Kidney (tissue), 14 donors: ENCODE data around the gene TRMT10C. TPM values are rescaled to one million over a fixed set of nuclear protein-coding genes. Genes with fewer than 3 reads are reported as not detected.
"Not testable (repeated sequence)": the region's sequence is repeated elsewhere in the genome, so short reads cannot be mapped to it uniquely, and the experiment has no call there.

ENCODE experiments used
- DNase-seq, 5 donors: peaks; one replicate each; pipeline ENCODE4 v3.0.0-alpha.2; 2013 to 2020
- FAIRE-seq: peaks from 2 replicates; lab custom pipeline; 2012; peaks lifted over from hg19 to GRCh38; lab: Jason Lieb, UNC
- H3K27ac ChIP-seq, 2 donors: one replicate each; pipeline ENCODE4 v1.7.0; 2013; ENCODE audit warnings: low read depth in 2 of 2, low read length in 2 of 2, inconsistent platforms in 1 of 2
- H3K27me3 ChIP-seq: one replicate; pipeline ENCODE4 v1.7.1; 2013; ENCODE audit warnings: low read length, inconsistent platforms; ENCODE audit not compliant: control insufficient read depth, insufficient read depth
- H3K36me3 ChIP-seq, 3 donors: one replicate each; pipeline versions ENCODE4 v1.7.0 to v1.7.1; 2013; ENCODE audit warnings: low read length in 3 of 3, control low read depth in 1 of 3, inconsistent platforms in 1 of 3; ENCODE audit not compliant: insufficient read depth in 3 of 3, control insufficient read depth in 2 of 3
- H3K4me1 ChIP-seq, 3 donors: one replicate each; pipeline versions ENCODE4 v1.7.0 to v1.7.1; 2013; ENCODE audit warnings: low read length in 3 of 3, inconsistent platforms in 1 of 3, low read depth in 1 of 3; ENCODE audit not compliant: control insufficient read depth in 2 of 3, insufficient read depth in 2 of 3
- H3K4me3 ChIP-seq, 3 donors: one replicate each; pipeline versions ENCODE4 v1.7.0 to v1.8.1; 2013; ENCODE audit warnings: low read length in 3 of 3, control low read depth in 1 of 3, inconsistent platforms in 1 of 3
- H3K9ac ChIP-seq, 3 donors: one replicate each; pipeline versions ENCODE4 v1.7.0 to v1.7.1; 2013; ENCODE audit warnings: low read length in 3 of 3, control low read depth in 1 of 3, inconsistent platforms in 1 of 3
- H3K9me3 ChIP-seq, 3 donors: one replicate each; pipeline versions ENCODE4 v1.7.0 to v1.7.1; 2013; ENCODE audit warnings: low read length in 3 of 3, control low read depth in 1 of 3, inconsistent platforms in 1 of 3; ENCODE audit not compliant: control insufficient read depth in 2 of 3, insufficient read depth in 1 of 3
- CTCF ChIP-seq: IDR thresholded peaks from 3 replicates; pipeline ENCODE4 v1.5.1; 2012; ENCODE audit warnings: mild to moderate bottlenecking, moderate library complexity, borderline replicate concordance; ENCODE audit not compliant: insufficient read depth; ENCODE audit errors: extremely low read depth
- intact Hi-C: fragments of 100-400 bp; cut with DNase I; formaldehyde crosslinking; loops from one replicate; pipeline ENCODE4 v1.11.1; 2022
- polyA plus RNA-seq: library from polyadenylated mRNA; stranded (reverse); fragments of 350-450 nt; fragmentation: Illumina TruSeq; extraction: RNeasy Lipid Tissue Mini Kit (QIAGEN cat#74804); gene quantifications from one replicate; pipeline ENCODE4 v1.2.3, GENCODE V29; 2014; ENCODE audit warnings: low read depth, low replicate concordance; ENCODE audit not compliant: insufficient read depth
- total RNA-seq: library from RNA; stranded (reverse); fragmentation: NEBNext Ultra II Directional; extraction: Animal tissue kit (Norgen Biotek cat#: 25700); gene quantifications from one replicate; pipeline ENCODE4 v1.2.1, GENCODE V29; 2021
- donor health status: control.
- donor health status: control.
- donor health status: control.
- donor health status: control.
- donor health status: control.
- donor health status: DM: yes; HTN: yes; CAD: no.
- donor health status: Normal renal cell carcinoma (clear cell type).

The TRMT10C gene
- total and polyA plus RNA-seq, 2 donors from 2014 or later: 17.7 to 27.5 TPM

DNA sequence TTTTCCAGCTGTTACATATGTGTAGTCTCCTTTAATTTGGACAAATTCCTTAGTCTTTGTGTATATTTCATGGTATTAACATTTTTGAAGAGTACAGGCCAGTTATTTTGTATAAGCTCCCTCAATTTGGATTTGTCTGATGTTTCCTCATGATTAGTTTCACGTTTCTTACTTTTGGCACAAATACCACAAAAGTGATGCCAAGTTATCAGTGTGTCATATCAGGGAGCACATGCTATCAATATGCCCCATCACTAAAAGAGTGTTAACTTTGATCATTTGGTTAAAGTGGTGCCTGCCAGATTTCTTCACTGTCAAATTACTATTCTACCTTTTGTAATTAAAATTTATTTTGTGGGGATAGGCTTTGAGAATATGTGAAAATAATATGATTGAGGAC, 26.9 kb downstream of the TRMT10C start:
- DNase-seq (no peak), FAIRE-seq (no peak)
- no peak for TF ChIP-seq CTCF
- H3K4me3 ChIP-seq: no peak overlapping the region
- H3K4me1 ChIP-seq: no peaks in the 10 kb centered on the region
- H3K9ac ChIP-seq: no peak overlapping the region
- H3K9me3 ChIP-seq: no peaks in the 10 kb centered on the region
- no peak overlapping the region for H3K27ac ChIP-seq
- H3K36me3 ChIP-seq: peaks cover 2 to 14% (median 3%) of the 10 kb centered on the region in 3 donors
- H3K27me3 ChIP-seq: no peaks in the 10 kb centered on the region
- intact Hi-C loops: no loop called here

DNA sequence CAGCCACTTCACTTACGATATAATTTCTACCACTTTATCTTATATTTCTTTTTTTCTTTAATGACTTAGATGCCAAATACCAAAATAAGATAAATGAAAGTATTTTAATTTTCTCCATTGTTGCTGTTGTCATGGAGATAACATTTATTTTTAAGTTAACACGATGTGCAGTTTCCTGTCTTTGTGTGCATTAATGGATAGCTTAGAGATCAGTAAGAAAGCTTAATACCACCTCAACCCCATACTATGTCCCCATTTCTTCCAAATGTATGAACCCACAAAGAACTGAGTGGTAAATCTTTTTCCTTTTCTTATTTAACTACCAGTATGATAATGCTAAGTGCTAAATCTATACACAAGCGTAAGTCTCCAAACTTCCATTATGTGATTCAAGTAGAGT, 29.4 kb downstream of the TRMT10C start:
- H3K4me3 ChIP-seq: no peak overlapping the region
- no peak overlapping the region for H3K27ac ChIP-seq
- peaks cover 2 to 21% (median 3%) of the 10 kb centered on the region in 3 donors for H3K36me3 ChIP-seq
- no peak overlapping the region for H3K9ac ChIP-seq
- no peaks in the 10 kb centered on the region for H3K4me1 ChIP-seq
- no peak for TF ChIP-seq CTCF
- H3K9me3 ChIP-seq: no peaks in the 10 kb centered on the region
- DNase-seq: no peak
- no peaks in the 10 kb centered on the region for H3K27me3 ChIP-seq
- intact Hi-C loops: no loop called here
- FAIRE-seq: no peak

DNA sequence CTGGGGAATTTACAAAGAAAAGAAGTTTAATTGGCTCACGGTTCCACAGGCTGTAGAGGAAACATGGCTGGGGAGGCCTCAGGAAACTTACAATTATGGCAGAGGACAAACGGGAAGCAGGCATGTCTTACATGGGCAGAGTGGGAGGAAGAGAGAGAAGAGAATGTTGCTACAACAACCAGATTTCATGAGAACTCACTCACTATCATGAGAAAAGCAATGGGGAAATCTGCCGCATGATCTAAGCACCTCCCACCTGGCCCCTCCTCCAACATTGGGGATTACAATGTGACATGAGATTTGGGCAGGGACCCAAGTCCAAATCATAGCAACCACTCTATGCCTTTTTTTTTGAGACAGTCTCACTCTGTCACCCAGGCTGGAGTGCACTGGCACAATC, 41.1 kb downstream of the TRMT10C start:
- Histone ChIP-seq H3K27me3 (no peaks in the 10 kb centered on the region), H3K27ac (no peak overlapping the region), H3K4me1 (no peaks in the 10 kb centered on the region), H3K36me3 (no peaks in the 10 kb centered on the region), H3K9ac (no peak overlapping the region), H3K9me3 (no peaks in the 10 kb centered on the region), H3K4me3 (no peak overlapping the region)
- intact Hi-C loops: no loop called here
- no peak for FAIRE-seq
- no peak for DNase-seq
- no peak for TF ChIP-seq CTCF

DNA sequence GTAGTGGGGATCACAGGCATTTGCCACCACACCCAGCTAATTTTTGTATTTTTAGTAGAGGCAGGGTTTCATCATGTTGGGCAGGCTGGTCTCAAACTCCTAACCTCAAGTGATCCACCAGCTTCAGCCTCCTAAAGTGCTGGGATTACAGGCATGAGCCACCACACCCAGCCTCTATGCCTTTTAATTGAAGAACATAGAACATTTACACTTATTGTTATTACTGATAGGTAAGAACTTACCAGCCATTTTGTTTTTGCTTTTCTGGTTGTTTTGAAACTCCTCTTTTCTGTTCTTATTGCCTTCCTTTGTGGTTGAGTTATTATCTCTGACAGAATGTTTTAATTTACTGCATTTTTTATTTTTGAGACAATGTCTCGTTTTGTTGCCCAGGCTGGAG, 41.5 kb downstream of the TRMT10C start:
- Histone ChIP-seq H3K27me3 (no peaks in the 10 kb centered on the region), H3K4me1 (no peaks in the 10 kb centered on the region), H3K27ac (no peak overlapping the region), H3K9ac (no peak overlapping the region), H3K9me3 (no peaks in the 10 kb centered on the region), H3K36me3 (no peaks in the 10 kb centered on the region), H3K4me3 (no peak overlapping the region)
- intact Hi-C loops: no loop called here
- no peak for TF ChIP-seq CTCF
- DNase-seq (no peak), FAIRE-seq (no peak)

GRCh38 chr3:101605398-101605797, 43.7 kb downstream of the TRMT10C start:
- H3K27me3 ChIP-seq, intact Hi-C loops, H3K4me3 ChIP-seq, H3K9ac ChIP-seq, DNase-seq, H3K36me3 ChIP-seq, H3K27ac ChIP-seq, FAIRE-seq, H3K9me3 ChIP-seq, H3K4me1 ChIP-seq: not testable (repeated sequence)
